Measurements from ENCODE around the gene CD24.
"Not testable (repeated sequence)": the region's sequence is repeated elsewhere in the genome, so short reads cannot be mapped to it uniquely, and the experiment has no call there.

Gene CD24

GRCh38 chr6:106973836-106974335 is 643 bp downstream of the CD24 start:
- peak overlapping the region; percentile 83 to 98 (median 94) for H3K4me3 ChIP-seq
- TF ChIP-seq Cebpa-rat (IDR thresholded peaks at IDR 0.05): no peak
- peak overlapping the region; percentile 1 to 98 (median 97); a peak in 21 of 22 replicates for H3K9ac ChIP-seq
- H3K9me3 ChIP-seq (replicated peaks in 1 of 11): peaks cover 0 to 3% (median 0%) of the 10 kb centered on the region in 11 experiments; a peak in 2 of 22 replicates
- H3K4me1 ChIP-seq: peaks cover 14 to 45% (median 31%) of the 10 kb centered on the region in 10 experiments
- peaks cover 0 to 32% (median 0%) of the 10 kb centered on the region in 11 experiments; a peak in 4 of 22 replicates for H3K27me3 ChIP-seq
- peaks cover 0 to 52% (median 29%) of the 10 kb centered on the region in 11 experiments; a peak in 12 of 22 replicates for H4K20me1 ChIP-seq
- H3K4me2 ChIP-seq: peak overlapping the region; percentile 86 to 100 (median 93)
- H3K36me3 ChIP-seq: peaks cover 0 to 34% (median 18%) of the 10 kb centered on the region in 11 experiments; a peak in 12 of 22 replicates
- peak overlapping the region in 9 of 11 experiments; percentile 51 to 99 (median 96); a peak in 18 of 22 replicates for H3K27ac ChIP-seq

GRCh38 chr6:106973018-106973835 is 1.3 kb downstream of the CD24 start:
- no peak for TF ChIP-seq Cebpa-rat (IDR thresholded peaks at IDR 0.05)
- H3K4me2 ChIP-seq: peak overlapping the region; percentile 86 to 100 (median 93)
- peak overlapping the region; percentile 1 to 98 (median 97); a peak in 21 of 22 replicates for H3K9ac ChIP-seq
- peaks cover 0 to 7% (median 0%) of the 10 kb centered on the region in 11 experiments; a peak in 2 of 22 replicates for H3K9me3 ChIP-seq (replicated peaks in 1 of 11)
- H3K4me3 ChIP-seq: peak overlapping the region; percentile 83 to 98 (median 94)
- H3K27ac ChIP-seq: peak overlapping the region in 9 of 11 experiments; percentile 51 to 99 (median 96); a peak in 18 of 22 replicates
- peaks cover 14 to 39% (median 28%) of the 10 kb centered on the region in 10 experiments for H3K4me1 ChIP-seq
- peaks cover 0 to 32% (median 0%) of the 10 kb centered on the region in 11 experiments; a peak in 4 of 22 replicates for H3K27me3 ChIP-seq
- peaks cover 0 to 57% (median 34%) of the 10 kb centered on the region in 11 experiments; a peak in 12 of 22 replicates for H4K20me1 ChIP-seq
- peaks cover 0 to 39% (median 24%) of the 10 kb centered on the region in 11 experiments; a peak in 12 of 22 replicates for H3K36me3 ChIP-seq

- Histone ChIP-seq H3K4me2 (peak overlapping the region; percentile 86 to 100 (median 93)), H3K27ac (peak overlapping the region in 8 of 11 experiments; percentile 37 to 99 (median 96); a peak in 16 of 22 replicates), H3K9me3 (replicated peaks in 1 of 11) (peaks cover 0 to 7% (median 0%) of the 10 kb centered on the region in 11 experiments; a peak in 2 of 22 replicates), H3K9ac (peak overlapping the region in 9 of 11 experiments; percentile 74 to 98 (median 97); a peak in 17 of 22 replicates), H3K27me3 (peaks cover 0 to 32% (median 0%) of the 10 kb centered on the region in 11 experiments; a peak in 4 of 22 replicates), H4K20me1 (peaks cover 0 to 58% (median 36%) of the 10 kb centered on the region in 11 experiments; a peak in 12 of 22 replicates), H3K4me3 (peak overlapping the region; percentile 83 to 98 (median 94); a peak in 18 of 20 replicates), H3K36me3 (peaks cover 0 to 46% (median 25%) of the 10 kb centered on the region in 11 experiments; a peak in 12 of 22 replicates), H3K4me1 (peaks cover 14 to 38% (median 27%) of the 10 kb centered on the region in 10 experiments)
- no peak for TF ChIP-seq Cebpa-rat (IDR thresholded peaks at IDR 0.05)
Measured at GRCh38 chr6:106972500-106972899, 2.0 kb downstream of the CD24 start.

GRCh38 chr6:106970769-106971168 is 3.8 kb downstream of the CD24 start:
- not testable (repeated sequence) for H3K27ac ChIP-seq; H3K9me3 ChIP-seq (replicated peaks in 1 of 11); H3K9ac ChIP-seq
- Histone ChIP-seq H3K27me3 (peaks cover 0 to 26% (median 0%) of the 10 kb centered on the region in 11 experiments; a peak in 4 of 22 replicates), H3K4me2 (peak overlapping the region in 4 of 11 experiments; percentile 35 to 88 (median 47); a peak in 9 of 22 replicates), H4K20me1 (peaks cover 0 to 61% (median 38%) of the 10 kb centered on the region in 11 experiments; a peak in 12 of 22 replicates), H3K36me3 (peaks cover 0 to 49% (median 25%) of the 10 kb centered on the region in 11 experiments; a peak in 12 of 22 replicates), H3K4me3 (peak overlapping the region in 2 of 10 experiments; percentile 36 to 92; a peak in 4 of 20 replicates), H3K4me1 (peaks cover 7 to 23% (median 15%) of the 10 kb centered on the region in 10 experiments; a peak in 18 of 20 replicates)

- Histone ChIP-seq H3K27ac (no peak overlapping the region), H4K20me1 (peaks cover 0 to 47% (median 29%) of the 10 kb centered on the region in 11 experiments; a peak in 12 of 22 replicates)
Measured at GRCh38 chr6:106967936-106968555, 6.5 kb downstream of the CD24 start.

GRCh38 chr6:106966671-106967640 is 7.6 kb downstream of the CD24 start:
- Histone ChIP-seq H3K9me3 (replicated peaks in 1 of 11) (peaks cover 0 to 7% (median 0%) of the 10 kb centered on the region in 11 experiments; a peak in 3 of 22 replicates), H3K9ac (no peak overlapping the region), H3K27me3 (no peaks in the 10 kb centered on the region), H4K20me1 (peaks cover 0 to 36% (median 18%) of the 10 kb centered on the region in 11 experiments; a peak in 11 of 22 replicates), H3K27ac (no peak overlapping the region), H3K4me3 (no peak overlapping the region), H3K4me1 (peaks cover 0 to 13% (median 5%) of the 10 kb centered on the region in 10 experiments; a peak in 11 of 20 replicates), H3K36me3 (peaks cover 0 to 46% (median 25%) of the 10 kb centered on the region in 11 experiments; a peak in 12 of 22 replicates), H3K4me2 (no peak overlapping the region)
- no peak for TF ChIP-seq Cebpa-rat (IDR thresholded peaks at IDR 0.05)

More at GRCh38 chr6:106967936-106968555, 6.5 kb downstream of the CD24 start:
- Histone ChIP-seq H3K4me3 (no peak overlapping the region), H3K9ac (no peak overlapping the region), H3K4me2 (no peak overlapping the region), H3K4me1 (peaks cover 7 to 17% (median 10%) of the 10 kb centered on the region in 10 experiments; a peak in 17 of 20 replicates), H3K9me3 (replicated peaks in 1 of 11) (peaks cover 0 to 7% (median 0%) of the 10 kb centered on the region in 11 experiments; a peak in 3 of 22 replicates), H3K27me3 (peaks cover 0 to 8% (median 0%) of the 10 kb centered on the region in 11 experiments; a peak in 3 of 22 replicates), H3K36me3 (peaks cover 0 to 49% (median 25%) of the 10 kb centered on the region in 11 experiments; a peak in 12 of 22 replicates)
- no peak for TF ChIP-seq Cebpa-rat (IDR thresholded peaks at IDR 0.05)

GRCh38 chr6:106966229-106966628 is 8.3 kb downstream of the CD24 start:
- H3K4me1 ChIP-seq: peaks cover 0 to 7% (median 0%) of the 10 kb centered on the region in 10 experiments; a peak in 1 of 20 replicates
- peaks cover 0 to 31% (median 12%) of the 10 kb centered on the region in 11 experiments; a peak in 7 of 22 replicates for H4K20me1 ChIP-seq
- H3K4me2 ChIP-seq: no peak overlapping the region
- no peaks in the 10 kb centered on the region for H3K27me3 ChIP-seq
- TF ChIP-seq Cebpa-rat (IDR thresholded peaks at IDR 0.05): no peak
- H3K27ac ChIP-seq: no peak overlapping the region
- H3K36me3 ChIP-seq: peaks cover 0 to 38% (median 21%) of the 10 kb centered on the region in 11 experiments; a peak in 12 of 22 replicates
- no peak overlapping the region for H3K9ac ChIP-seq
- H3K4me3 ChIP-seq: no peak overlapping the region
- H3K9me3 ChIP-seq (replicated peaks in 1 of 11): peaks cover 0 to 7% (median 0%) of the 10 kb centered on the region in 11 experiments; a peak in 3 of 22 replicates

Data from BLaER1 treated with 17β-estradiol and CSF1 and Interleukin-3, amounts not matched to agents 10 nM and 100 nM (cell line).